Non-pigmented ciliary epithelial cell (primary cell): ENCODE results near the gene CD22.

Experiments
- DNase-seq: peaks from one replicate; pipeline ENCODE4 v3.0.0-alpha.2; 2010; ENCODE audit warnings: low read depth

Gene CD22

DNA sequence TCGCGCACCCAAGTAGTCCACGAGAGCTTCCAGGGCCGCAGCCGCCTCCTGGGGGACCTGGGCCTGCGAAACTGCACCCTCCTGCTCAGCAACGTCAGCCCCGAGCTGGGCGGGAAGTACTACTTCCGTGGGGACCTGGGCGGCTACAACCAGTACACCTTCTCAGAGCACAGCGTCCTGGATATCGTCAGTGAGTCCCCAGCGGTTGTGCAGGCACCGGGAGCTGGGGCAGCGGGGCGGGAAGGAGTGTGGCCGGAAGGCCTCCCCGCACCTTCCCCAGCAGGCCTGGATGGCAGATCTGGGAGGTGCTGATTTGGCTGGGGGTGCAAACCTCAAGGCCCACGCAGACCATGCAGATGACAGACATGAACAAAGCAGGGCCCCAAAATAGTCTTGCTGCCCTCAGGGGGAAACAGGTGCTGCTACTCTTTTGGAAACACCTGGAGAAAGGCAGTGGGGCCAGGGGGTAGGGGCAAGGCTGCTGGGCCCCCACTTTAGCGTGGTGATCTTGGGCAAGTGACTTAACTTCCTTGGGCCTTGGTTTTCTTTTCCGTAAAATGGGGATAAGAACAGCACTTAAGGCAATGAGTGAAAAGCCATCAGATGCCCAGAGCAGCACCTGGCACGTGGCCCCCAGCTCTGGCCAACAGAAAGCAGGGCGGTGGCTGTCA, 33.1 kb upstream of the CD22 start:
- DNase-seq, result no peak

DNA sequence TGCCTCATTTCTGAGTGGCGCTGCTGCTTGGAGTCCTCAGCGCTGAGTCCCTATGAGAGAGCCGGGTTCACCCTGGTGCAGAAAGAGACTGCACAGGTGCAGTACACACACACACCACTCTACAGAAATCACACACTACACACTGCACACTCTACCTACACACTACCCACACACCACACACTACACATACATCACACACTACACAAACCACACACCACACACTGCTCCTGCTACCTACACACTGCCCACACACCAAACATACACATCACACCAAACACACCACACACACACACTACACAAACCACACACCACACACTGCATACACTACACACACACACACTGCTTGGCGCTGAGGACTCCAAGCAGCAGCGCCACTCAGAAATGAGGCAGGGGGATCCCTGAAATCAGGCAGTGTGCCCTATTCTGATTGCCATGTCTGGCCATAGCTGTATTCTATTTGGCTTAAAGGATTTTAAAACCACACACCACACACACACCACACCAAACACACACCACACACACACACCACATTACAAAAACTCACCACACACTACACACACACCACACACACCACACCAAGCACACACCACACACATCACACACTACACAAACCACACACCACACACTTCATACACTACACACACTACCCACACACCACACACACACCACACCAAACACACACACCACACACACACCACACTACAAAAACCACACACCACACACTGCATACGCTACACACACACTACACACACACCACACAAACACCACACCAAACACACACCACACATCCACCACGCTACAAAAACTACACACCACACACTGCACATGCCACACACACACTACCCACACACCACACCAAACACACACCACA, 32.1 kb upstream of the CD22 start:
- DNase-seq, result no peak

- DNase-seq, result no peak
These were observed 31.5 kb upstream of the CD22 start for GRCh38 chr19:35297515-35297848.

DNA sequence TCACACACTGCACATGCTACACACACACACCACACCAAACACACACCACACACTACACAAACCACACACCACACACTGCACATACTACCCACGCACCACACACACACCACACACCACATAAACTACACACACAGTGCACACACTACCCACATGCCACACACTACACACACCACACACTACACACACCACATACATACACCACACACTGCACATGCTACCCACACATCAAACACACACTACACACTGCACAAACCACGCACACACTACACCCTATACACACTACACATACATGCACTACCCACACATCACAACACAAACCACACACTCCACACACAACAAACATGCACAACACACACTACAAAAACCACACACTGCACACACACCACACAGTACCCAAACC, 31.1 kb upstream of the CD22 start:
- DNase-seq, result no peak

- DNase-seq, result no peak
These were observed 30.4 kb upstream of the CD22 start for GRCh38 chr19:35298561-35298972.

- DNase-seq, result no peak
These were observed 29.3 kb upstream of the CD22 start for GRCh38 chr19:35299523-35300338.

- DNase-seq, result no peak
These were observed 28.7 kb upstream of the CD22 start for GRCh38 chr19:35300339-35300649.

GRCh38 chr19:35301961-35302360, 27.0 kb upstream of the CD22 start:
- DNase-seq, result no peak

DNA sequence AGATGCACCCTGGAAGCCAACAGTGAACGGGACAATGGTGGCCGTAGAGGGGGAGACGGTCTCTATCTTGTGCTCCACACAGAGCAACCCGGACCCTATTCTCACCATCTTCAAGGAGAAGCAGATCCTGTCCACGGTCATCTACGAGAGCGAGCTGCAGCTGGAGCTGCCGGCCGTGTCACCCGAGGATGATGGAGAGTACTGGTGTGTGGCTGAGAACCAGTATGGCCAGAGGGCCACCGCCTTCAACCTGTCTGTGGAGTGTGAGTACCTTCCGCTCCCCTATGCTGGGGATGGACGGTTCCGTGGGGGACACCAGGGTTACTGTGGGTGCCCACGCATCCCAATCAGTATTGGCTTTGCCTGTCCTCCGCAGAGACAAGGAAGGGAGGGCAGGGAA, 26.5 kb upstream of the CD22 start:
- no peak for DNase-seq

- DNase-seq, result no peak
These were observed 25.6 kb upstream of the CD22 start for GRCh38 chr19:35303357-35303915.

- DNase-seq, result no peak
These were observed 25.0 kb upstream of the CD22 start for GRCh38 chr19:35304036-35304435.

DNA sequence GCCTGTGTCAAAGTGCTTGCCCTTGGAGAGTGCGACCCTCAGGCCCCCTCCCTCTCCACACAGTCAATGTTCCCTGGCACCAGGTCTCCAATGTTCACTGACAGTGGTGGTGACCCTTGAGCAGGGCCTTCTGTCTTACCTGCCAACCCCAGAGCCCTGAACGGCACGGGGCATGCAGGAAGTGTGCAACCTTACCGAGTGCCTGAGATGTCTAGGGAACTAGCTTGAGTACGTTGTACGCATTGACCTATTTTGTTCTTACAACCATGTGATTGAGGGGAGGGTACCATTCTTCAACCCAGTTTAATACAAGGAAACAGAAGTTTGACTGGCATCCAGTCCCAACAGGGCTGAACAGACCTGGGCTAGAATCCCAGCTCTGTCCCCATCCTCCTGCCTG, 23.8 kb upstream of the CD22 start:
- DNase-seq, result no peak

- DNase-seq, result no peak
These were observed 22.3 kb upstream of the CD22 start for GRCh38 chr19:35306473-35307246.

GRCh38 chr19:35307931-35308330, 21.1 kb upstream of the CD22 start:
- no peak for DNase-seq

GRCh38 chr19:35308910-35309309, 20.1 kb upstream of the CD22 start:
- DNase-seq, result no peak

DNA sequence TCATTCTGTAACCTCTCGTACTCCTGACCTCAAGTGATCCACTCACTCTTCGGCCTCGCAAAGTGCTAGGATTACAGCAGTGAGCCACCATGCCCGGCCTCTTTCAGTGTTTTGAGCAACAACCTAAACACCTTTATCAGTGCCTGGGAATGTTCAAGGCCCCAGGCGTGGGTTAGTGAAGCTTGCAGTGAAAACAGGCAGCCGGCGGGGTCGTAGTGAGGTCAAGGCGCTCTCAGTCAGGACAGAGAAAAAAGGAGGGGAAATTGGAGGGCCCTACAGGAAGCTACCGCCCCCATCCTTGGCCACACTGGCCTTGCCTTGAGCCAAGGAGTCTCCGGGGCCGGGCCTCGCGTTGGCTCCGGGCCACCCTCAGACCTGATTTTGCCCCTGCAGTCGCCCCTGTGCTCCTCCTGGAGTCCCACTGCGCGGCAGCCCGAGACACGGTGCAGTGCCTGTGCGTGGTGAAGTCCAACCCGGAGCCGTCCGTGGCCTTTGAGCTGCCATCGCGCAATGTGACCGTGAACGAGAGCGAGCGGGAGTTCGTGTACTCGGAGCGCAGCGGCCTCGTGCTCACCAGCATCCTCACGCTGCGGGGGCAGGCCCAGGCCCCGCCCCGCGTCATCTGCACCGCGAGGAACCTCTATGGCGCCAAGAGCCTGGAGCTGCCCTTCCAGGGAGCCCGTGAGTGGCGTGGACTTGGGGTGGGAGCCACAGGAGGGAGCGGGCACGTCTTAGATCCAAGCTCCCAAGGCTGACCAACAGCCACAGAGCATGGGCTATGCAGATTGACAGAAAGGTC, 19.3 kb upstream of the CD22 start:
- no peak for DNase-seq

DNA sequence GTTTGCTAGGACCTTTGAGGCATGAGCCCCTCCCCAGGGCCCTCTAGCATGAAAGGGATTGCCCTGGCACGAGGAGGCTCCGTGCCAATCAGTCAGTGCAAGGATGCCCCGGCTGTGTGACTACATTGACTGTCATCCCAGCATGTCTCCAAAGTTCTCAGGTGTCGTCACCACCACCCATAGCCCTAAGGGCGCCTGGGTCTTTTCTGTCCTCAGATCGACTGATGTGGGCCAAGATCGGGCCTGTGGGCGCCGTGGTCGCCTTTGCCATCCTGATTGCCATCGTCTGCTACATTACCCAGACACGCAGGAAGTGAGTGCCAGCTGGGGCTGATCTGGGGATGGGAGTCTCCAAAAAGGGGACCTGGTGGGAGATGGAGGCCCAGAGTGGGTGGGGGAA, 18.7 kb upstream of the CD22 start:
- no peak for DNase-seq

DNA sequence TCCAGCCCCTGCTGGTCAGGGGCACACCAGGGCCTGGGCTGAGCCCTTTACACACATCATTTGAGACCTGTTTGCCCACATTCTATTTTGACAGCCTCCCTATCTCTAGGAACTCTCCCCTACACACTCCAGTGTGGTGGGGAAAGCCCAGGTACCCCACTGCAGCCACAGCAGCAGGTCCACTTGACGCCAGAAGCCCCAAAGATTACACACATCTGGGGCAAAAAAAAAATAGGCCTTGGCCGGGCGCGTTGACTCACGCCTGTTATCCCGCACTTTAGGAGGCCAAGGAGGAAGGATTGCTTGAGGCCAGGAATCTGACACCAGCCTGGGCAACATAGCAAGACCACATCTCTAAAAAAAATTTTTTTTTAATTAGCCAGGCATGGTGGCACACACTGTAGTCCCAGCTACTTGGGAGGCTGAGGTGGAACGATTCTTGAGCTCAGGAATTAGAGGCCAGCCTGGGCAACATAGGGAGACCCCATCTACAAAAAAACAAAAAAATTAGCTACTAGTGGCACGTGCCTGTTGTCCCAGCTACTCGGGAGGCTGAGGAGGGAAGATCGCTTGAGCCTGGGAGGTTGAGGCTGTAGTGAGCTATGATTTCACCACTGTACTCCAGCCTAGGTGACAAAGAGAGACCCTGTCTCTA, 18.0 kb upstream of the CD22 start:
- DNase-seq, result no peak

DNA sequence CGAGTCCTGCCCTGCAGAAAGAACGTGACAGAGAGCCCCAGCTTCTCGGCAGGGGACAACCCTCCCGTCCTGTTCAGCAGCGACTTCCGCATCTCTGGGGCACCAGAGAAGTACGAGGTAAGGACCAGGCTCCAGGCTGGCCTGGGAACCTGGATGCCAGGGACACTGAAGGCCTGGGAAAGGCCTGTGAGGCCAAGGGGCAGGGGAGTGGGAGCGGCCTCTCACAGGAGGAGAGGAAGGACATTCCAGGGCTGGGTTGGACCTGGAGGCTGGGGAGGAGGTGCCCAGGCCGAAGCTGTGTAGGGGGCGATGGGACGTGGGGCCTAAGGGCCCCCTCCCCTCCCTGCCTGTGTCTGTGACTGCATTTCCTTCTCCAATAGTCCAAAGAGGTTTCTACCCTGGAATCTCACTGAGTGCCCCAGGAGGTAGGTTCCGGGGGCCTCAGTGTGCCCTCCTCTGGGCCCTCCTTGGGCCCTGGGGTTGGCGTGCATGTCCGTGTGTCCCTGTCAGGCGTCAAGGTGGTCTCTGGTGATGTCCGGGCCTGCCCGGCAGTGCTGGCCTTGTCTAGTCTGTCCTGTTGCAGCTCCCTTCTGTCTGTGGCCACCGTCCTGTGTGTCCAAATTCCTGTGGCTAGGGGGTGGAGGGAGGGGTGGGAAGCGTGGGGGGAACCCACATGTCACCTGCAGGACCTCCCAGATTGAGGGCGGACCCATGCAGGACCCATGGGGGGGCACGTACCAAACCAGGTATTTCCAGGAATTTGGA, 16.9 kb upstream of the CD22 start:
- no peak for DNase-seq

DNA sequence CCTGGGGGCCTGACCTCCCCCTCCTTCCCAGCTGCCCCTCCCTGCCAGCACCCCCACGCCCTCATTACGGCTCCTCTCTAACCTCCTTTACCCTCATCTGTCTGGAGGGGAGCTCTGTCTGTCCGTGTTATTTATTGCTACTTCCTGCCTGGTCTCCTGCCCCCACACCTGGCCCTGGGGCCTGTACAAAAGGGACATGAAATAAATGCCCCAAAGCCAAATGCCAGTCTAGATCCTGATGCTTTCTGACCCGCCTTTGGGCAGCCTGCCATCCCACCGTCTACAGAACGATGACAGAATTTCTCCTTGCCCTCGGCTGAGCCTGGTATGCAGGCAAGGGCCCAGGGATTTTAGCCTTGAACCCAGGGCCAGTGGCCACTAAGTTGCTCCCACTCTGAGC, 15.4 kb upstream of the CD22 start:
- DNase-seq, result no peak
